COLO668 (cell line): Measurements from ENCODE around the gene ADRA2A.

Experiments used
- DNase-seq: peaks from one replicate; lab custom pipeline; 2025; ENCODE audit not compliant: unreplicated experiment; lab: John Stamatoyannopoulos, UW

ADRA2A gene

DNA sequence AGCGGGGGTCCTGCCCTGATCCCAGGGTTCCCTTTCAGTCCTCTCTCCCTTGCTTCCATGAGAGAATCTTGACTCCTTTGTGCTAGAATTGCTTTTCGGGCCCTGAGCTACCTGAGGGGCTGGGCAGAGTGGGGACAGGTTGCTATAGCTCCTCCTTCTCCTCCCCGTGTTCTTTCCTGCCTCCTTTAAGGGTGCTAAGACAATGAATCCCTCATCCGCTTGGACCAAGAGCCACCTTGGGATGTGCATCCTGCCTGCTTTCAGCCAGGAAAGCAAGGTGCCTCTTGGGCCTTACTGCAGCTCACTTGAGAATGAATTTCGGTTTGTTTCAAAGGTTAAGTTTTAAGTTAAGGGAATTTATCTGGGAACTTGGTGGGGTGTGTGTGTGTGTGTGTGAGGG lies 53.6 kb downstream of the ADRA2A start:
- DNase-seq: no peak
